Breast epithelium (tissue), 3 donors: Measurements from ENCODE around the gene RNF220.

Experiments
- CTCF ChIP-seq, 3 donors: fragments of 450-650 bp; IDR thresholded peaks; one replicate each; pipeline ENCODE4 v1.5.1; 2016 to 2017; ENCODE audit warnings: antibody characterized with exemption in 3 of 3, mild to moderate bottlenecking in 3 of 3, moderate library complexity in 3 of 3
- POLR2A ChIP-seq: fragments of 450-650 bp; IDR thresholded peaks from one replicate; pipeline ENCODE4 v1.6.1; 2016; ENCODE audit warnings: antibody characterized with exemption, mild to moderate bottlenecking, moderate library complexity
- POLR2AphosphoS5 ChIP-seq, 3 donors: sonication (generic); formaldehyde crosslinking; IDR thresholded peaks; one replicate each; pipeline ENCODE4 v1.6.1; 2017; ENCODE audit warnings: antibody characterized with exemption in 3 of 3

- no peak for TF ChIP-seq POLR2A
- TF ChIP-seq CTCF (IDR thresholded peaks at IDR 0.05), result no peak
- no peak for TF ChIP-seq POLR2AphosphoS5 (IDR thresholded peaks at IDR 0.05)
Observed at GRCh38 chr1:44542420-44543063, 137.5 kb downstream of the RNF220 start.
